Epithelial cell of esophagus (primary cell): Measurements from ENCODE around the gene TLNRD1.

ENCODE experiments used
- DNase-seq: peaks from one replicate; pipeline ENCODE4 v3.0.0; 2010; ENCODE audit warnings: low read depth
- H3K4me3 ChIP-seq: 2 replicates; pipeline ENCODE4 v1.5.1; 2011; ENCODE audit warnings: mild to moderate bottlenecking, low read length, control low read depth
- TF ChIP-seq, protein P1 (sequence below): IDR thresholded peaks from 2 replicates; pipeline ENCODE4 v1.5.1; 2011; ENCODE audit warnings: low read depth, mild to moderate bottlenecking, low read length, control low read depth, inconsistent platforms; ENCODE audit not compliant: insufficient read depth; ENCODE audit errors: missing control alignments

Gene TLNRD1

DNA sequence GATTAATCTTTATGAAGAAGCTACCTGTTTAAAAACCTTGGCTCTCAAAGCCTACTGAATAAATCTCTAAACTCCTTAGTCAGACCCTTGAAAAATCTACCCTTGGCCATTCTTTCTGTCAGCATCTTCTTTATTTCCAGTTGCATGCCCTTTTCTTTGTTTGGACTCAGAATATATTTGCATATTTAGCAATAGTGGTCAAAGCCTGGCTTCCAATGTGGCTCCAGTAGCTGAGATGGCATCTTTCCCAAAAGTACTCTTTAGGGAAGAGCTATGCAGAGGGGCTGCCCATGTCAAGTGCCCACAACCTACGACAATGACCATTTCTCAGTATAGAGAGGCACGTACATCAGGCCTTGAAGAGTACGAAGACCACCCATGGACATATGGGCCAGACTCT lies 47.2 kb downstream of the TLNRD1 start:
- TF ChIP-seq, protein P1, sequence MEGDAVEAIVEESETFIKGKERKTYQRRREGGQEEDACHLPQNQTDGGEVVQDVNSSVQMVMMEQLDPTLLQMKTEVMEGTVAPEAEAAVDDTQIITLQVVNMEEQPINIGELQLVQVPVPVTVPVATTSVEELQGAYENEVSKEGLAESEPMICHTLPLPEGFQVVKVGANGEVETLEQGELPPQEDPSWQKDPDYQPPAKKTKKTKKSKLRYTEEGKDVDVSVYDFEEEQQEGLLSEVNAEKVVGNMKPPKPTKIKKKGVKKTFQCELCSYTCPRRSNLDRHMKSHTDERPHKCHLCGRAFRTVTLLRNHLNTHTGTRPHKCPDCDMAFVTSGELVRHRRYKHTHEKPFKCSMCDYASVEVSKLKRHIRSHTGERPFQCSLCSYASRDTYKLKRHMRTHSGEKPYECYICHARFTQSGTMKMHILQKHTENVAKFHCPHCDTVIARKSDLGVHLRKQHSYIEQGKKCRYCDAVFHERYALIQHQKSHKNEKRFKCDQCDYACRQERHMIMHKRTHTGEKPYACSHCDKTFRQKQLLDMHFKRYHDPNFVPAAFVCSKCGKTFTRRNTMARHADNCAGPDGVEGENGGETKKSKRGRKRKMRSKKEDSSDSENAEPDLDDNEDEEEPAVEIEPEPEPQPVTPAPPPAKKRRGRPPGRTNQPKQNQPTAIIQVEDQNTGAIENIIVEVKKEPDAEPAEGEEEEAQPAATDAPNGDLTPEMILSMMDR, result no peak
- no peak overlapping the region for H3K4me3 ChIP-seq
- DNase-seq, result no peak

DNA sequence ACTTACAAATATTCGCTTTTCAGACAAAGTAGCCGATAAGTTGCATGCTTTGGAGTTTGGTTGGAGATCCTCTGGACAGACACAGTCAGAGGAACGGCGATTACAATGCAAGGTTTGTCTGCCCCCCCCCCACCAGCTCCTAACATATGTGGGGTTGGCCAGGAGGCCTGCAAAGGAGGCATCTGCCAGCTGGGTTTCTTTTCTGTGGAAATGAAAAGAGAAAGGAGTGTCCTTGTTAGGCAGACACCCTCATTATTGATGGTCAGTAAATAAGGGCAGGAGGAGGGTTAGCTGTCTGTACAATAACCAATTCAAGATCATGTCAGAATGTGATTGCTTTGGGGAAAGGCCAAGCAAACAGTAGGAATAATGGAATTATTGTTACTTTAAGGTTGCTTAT lies 49.1 kb downstream of the TLNRD1 start:
- TF ChIP-seq, protein P1, result no peak
- no peak overlapping the region for H3K4me3 ChIP-seq
- DNase-seq, result no peak

DNA sequence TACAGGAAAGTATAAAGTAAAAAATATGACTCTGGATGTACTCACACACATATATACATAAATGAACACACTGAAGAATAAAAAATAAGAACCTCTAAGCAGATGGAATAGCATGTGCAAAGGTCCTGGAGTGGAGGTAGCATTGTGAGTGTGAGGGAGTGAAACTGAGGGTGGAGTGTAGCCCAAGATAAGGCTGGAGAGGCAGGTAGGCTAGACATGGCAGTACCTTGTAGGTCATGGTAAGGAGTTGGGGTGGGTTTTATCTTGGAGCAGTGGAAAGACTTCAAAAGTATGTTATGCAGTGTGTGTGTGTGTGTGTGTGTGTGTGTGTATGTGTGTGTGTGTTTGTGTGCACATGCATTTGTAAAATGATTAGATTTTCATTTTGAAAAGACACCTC lies 49.5 kb downstream of the TLNRD1 start:
- no peak for DNase-seq
- H3K4me3 ChIP-seq, result no peak overlapping the region
- TF ChIP-seq, protein P1, result no peak

GRCh38 chr15:81050805-81051204 lies 50.1 kb downstream of the TLNRD1 start:
- TF ChIP-seq, protein P1, result no peak
- DNase-seq, result no peak

DNA sequence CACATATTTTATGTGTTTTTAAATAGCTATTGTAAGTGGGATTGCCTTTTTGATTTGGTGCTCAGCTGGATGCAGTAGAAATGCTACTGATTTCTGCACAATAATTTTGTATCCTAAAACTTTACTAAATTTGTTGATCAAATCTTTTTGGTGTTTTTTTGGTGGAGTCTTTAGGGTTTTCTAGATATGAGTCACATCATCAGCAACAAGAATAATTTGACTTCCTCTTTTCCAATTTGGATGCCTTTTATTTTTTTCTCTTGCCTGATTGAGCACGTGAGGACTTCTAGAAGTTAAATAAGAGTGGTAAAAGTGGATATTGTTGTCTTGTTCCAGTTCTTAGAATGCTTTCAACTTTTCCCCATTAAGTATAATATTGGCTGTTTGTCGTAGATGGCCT lies 51.3 kb downstream of the TLNRD1 start:
- DNase-seq, result no peak
- TF ChIP-seq, protein P1, result no peak
- H3K4me3 ChIP-seq, result no peak overlapping the region

More at GRCh38 chr15:81050805-81051204, 50.1 kb downstream of the TLNRD1 start:
- H3K4me3 ChIP-seq, result no peak overlapping the region

DNA sequence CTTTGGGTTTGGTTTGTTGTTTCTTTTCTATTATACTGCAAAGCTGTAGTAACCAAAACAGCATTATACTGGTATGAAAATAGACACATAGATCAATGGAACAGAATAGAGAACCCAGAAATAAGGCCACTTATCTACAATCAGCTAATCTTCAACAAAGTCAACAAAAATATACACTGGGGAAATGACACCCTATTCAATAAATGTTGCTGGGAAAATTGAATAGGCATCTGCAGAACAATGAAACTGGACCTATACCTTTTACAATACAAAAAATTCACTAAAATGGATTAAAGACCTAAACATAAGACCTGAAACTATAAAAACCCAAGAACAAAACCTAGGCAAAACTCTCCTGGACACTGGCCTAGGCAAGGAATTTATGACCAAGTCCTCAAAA lies 52.9 kb downstream of the TLNRD1 start:
- no peak for DNase-seq
- no peak overlapping the region for H3K4me3 ChIP-seq
- TF ChIP-seq, protein P1, result no peak

- H3K4me3 ChIP-seq, result no peak overlapping the region
- TF ChIP-seq, protein P1, result no peak
- no peak for DNase-seq
Observed at GRCh38 chr15:81054236-81054635, 53.5 kb downstream of the TLNRD1 start.
